Right atrium auricular region (tissue), 2 donors: Measurements from ENCODE around the gene REG3A. TPM values are rescaled to one million over a fixed set of nuclear protein-coding genes. Genes with fewer than 3 reads are reported as not detected.

ENCODE experiments used
- DNase-seq: peaks from one replicate; pipeline ENCODE4 v3.0.0-alpha.2; 2019; ENCODE audit warnings: low spot score
- H3K27ac ChIP-seq, 2 donors: fragments of 200-600 bp; sonication (generic); 1 replicate in 1 of 2; 2 replicates in 1 of 2; pipeline ENCODE4 v1.5.1; 2016 to 2019
- H3K27me3 ChIP-seq, 2 donors: fragments of 200-600 bp; sonication (generic); one replicate each; pipeline versions ENCODE4 v1.5.1 to v1.6.0; 2017 to 2019
- H3K36me3 ChIP-seq: fragments of 200-600 bp; sonication (generic); one replicate; pipeline ENCODE4 v1.5.1; 2016
- H3K4me1 ChIP-seq, 2 donors: fragments of 200-600 bp; sonication (generic); one replicate each; pipeline versions ENCODE4 v1.5.1 to v1.6.0; 2017 to 2019
- H3K4me3 ChIP-seq, 2 donors: fragments of 200-600 bp; sonication (generic); 1 replicate in 1 of 2; 2 replicates in 1 of 2; pipeline ENCODE4 v1.5.1; 2017 to 2019; ENCODE audit warnings: mild to moderate bottlenecking in 1 of 2, moderate library complexity in 1 of 2
- H3K9me3 ChIP-seq, 2 donors: fragments of 200-600 bp; sonication (generic); one replicate each; pipeline ENCODE4 v1.5.1; 2019
- total RNA-seq, 2 donors: library from RNA; depleted of rRNA; stranded (reverse); fragments of >200 nt; gene quantifications; one replicate each; pipeline ENCODE4 v1.1.0, GENCODE V29; 2016
- TF ChIP-seq, protein P1 (sequence below), 2 donors: fragments of 200-600 bp; sonication (generic); IDR thresholded peaks; one replicate each; pipeline ENCODE4 v1.5.1; 2019; ENCODE audit warnings: antibody characterized with exemption in 2 of 2

The REG3A gene
- total RNA-seq, 2 donors from 2014 or later, result not detected

GRCh38 chr2:79116997-79117928, 42.3 kb downstream of the REG3A start:
- Histone ChIP-seq H3K4me1 (no peaks in the 10 kb centered on the region), H3K9me3 (no peaks in the 10 kb centered on the region), H3K36me3 (no peaks in the 10 kb centered on the region), H3K4me3 (no peak overlapping the region), H3K27ac (no peak overlapping the region), H3K27me3 (no peaks in the 10 kb centered on the region)
- TF ChIP-seq, protein P1, sequence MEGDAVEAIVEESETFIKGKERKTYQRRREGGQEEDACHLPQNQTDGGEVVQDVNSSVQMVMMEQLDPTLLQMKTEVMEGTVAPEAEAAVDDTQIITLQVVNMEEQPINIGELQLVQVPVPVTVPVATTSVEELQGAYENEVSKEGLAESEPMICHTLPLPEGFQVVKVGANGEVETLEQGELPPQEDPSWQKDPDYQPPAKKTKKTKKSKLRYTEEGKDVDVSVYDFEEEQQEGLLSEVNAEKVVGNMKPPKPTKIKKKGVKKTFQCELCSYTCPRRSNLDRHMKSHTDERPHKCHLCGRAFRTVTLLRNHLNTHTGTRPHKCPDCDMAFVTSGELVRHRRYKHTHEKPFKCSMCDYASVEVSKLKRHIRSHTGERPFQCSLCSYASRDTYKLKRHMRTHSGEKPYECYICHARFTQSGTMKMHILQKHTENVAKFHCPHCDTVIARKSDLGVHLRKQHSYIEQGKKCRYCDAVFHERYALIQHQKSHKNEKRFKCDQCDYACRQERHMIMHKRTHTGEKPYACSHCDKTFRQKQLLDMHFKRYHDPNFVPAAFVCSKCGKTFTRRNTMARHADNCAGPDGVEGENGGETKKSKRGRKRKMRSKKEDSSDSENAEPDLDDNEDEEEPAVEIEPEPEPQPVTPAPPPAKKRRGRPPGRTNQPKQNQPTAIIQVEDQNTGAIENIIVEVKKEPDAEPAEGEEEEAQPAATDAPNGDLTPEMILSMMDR (IDR thresholded peaks at IDR 0.05), result no peak
- DNase-seq, result no peak

GRCh38 chr2:79114797-79115494, 44.6 kb downstream of the REG3A start:
- no peaks in the 10 kb centered on the region for H3K9me3 ChIP-seq

GRCh38 chr2:79112269-79112668, 47.3 kb downstream of the REG3A start:
- no peaks in the 10 kb centered on the region for H3K27me3 ChIP-seq
- no peak for DNase-seq
- no peaks in the 10 kb centered on the region for H3K36me3 ChIP-seq
- H3K4me1 ChIP-seq, result no peaks in the 10 kb centered on the region
- TF ChIP-seq, protein P1 (IDR thresholded peaks at IDR 0.05), result no peak
- no peak overlapping the region for H3K4me3 ChIP-seq
- H3K9me3 ChIP-seq, result no peaks in the 10 kb centered on the region
- H3K27ac ChIP-seq, result no peak overlapping the region

More at GRCh38 chr2:79114797-79115494, 44.6 kb downstream of the REG3A start:
- TF ChIP-seq, protein P1 (IDR thresholded peaks at IDR 0.05), result no peak
- no peak overlapping the region for H3K27ac ChIP-seq
- H3K4me3 ChIP-seq, result no peak overlapping the region
- H3K4me1 ChIP-seq, result no peaks in the 10 kb centered on the region
- no peaks in the 10 kb centered on the region for H3K36me3 ChIP-seq
- DNase-seq, result no peak
- H3K27me3 ChIP-seq, result no peaks in the 10 kb centered on the region

Other genes with a start within 250 kb of the REG3A start
- gene REG3G, start 134.1 kb downstream of the REG3A start, total RNA-seq, result not detected
- not detected for gene REG1B, start 71.8 kb downstream of the REG3A start, total RNA-seq
- not detected for gene REG1A, start 39.3 kb downstream of the REG3A start, total RNA-seq